ENCODE results near the gene CALN1. TPM values are rescaled to one million over a fixed set of nuclear protein-coding genes. Genes with fewer than 3 reads are reported as not detected.

Gene CALN1
- total and polyA plus RNA-seq, 7 donors, result 0.01 to 0.06 (median 0.02) TPM; not detected in 2

GRCh38 chr7:72087926-72088325, 324.2 kb downstream of the CALN1 start:
- DNase-seq (no peak), ATAC-seq (no peak)
- no peaks in the 10 kb centered on the region for H3K4me1 ChIP-seq
- intact Hi-C loops (cut with DNase I), result no loop called here
- TF ChIP-seq, protein P1, sequence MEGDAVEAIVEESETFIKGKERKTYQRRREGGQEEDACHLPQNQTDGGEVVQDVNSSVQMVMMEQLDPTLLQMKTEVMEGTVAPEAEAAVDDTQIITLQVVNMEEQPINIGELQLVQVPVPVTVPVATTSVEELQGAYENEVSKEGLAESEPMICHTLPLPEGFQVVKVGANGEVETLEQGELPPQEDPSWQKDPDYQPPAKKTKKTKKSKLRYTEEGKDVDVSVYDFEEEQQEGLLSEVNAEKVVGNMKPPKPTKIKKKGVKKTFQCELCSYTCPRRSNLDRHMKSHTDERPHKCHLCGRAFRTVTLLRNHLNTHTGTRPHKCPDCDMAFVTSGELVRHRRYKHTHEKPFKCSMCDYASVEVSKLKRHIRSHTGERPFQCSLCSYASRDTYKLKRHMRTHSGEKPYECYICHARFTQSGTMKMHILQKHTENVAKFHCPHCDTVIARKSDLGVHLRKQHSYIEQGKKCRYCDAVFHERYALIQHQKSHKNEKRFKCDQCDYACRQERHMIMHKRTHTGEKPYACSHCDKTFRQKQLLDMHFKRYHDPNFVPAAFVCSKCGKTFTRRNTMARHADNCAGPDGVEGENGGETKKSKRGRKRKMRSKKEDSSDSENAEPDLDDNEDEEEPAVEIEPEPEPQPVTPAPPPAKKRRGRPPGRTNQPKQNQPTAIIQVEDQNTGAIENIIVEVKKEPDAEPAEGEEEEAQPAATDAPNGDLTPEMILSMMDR (IDR thresholded peaks at IDR 0.05), result no peak
- 65 to 73% (median 73%) methylated on average over 5 of the region's 5 CpGs for WGBS, 3 donors
- peaks cover 3% of the 10 kb centered on the region for H3K9me3 ChIP-seq
- H3K4me3 ChIP-seq, result no peak overlapping the region
- H3K36me3 ChIP-seq (ENCODE audit: insufficient read depth in 1 of 2, low read depth in 1 of 2), result no peaks in the 10 kb centered on the region
- H3K27me3 ChIP-seq (ENCODE audit: insufficient read depth in 3 of 3, low read length in 2 of 3), result no peaks in the 10 kb centered on the region
- no peak overlapping the region for H3K27ac ChIP-seq

DNA sequence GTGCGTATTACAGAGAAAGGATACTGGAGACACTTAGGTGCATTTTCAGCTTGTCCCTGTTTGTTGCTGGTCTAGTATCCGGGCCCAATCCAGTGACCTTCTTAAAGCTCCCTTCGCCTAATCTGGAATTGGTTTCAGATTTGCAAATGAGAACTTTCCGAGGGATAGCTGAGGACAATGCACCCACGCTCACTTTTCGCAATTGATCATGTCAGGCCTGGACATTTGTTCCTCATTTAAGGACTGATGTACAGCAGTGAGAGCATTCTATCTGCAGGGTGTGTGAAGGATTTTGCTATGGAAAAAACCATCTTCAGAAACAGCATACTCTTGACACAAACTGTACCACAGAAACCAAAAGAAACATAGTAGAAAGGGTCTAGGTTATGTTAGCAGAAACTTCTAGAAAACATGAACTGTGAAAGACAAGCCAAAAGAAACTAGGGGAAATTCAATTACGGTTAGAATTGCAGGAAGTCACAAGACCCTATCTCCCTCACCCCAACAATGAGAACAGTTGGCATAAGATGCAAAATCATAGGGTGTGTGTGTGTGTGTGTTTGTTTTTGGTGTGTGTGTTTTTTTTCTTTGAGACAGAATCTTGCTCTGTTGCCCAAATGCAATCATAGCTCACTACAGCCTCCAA, 331.1 kb downstream of the CALN1 start:
- TF ChIP-seq, protein P1 (IDR thresholded peaks at IDR 0.05), result no peak
- Histone ChIP-seq H3K27ac (no peak overlapping the region), H3K4me3 (no peak overlapping the region), H3K27me3 (ENCODE audit: insufficient read depth in 3 of 3, low read length in 2 of 3) (peaks cover 0 to 2% (median 0%) of the 10 kb centered on the region in 3 donors), H3K9me3 (no peaks in the 10 kb centered on the region), H3K4me1 (no peaks in the 10 kb centered on the region), H3K36me3 (ENCODE audit: insufficient read depth in 1 of 2, low read depth in 1 of 2) (no peaks in the 10 kb centered on the region)
- DNase-seq (no peak), ATAC-seq (no peak)
- intact Hi-C loops (cut with DNase I), result no loop called here
- 75 to 79% (median 77%) methylated on average over 7 of the region's 7 CpGs for WGBS, 3 donors

DNA sequence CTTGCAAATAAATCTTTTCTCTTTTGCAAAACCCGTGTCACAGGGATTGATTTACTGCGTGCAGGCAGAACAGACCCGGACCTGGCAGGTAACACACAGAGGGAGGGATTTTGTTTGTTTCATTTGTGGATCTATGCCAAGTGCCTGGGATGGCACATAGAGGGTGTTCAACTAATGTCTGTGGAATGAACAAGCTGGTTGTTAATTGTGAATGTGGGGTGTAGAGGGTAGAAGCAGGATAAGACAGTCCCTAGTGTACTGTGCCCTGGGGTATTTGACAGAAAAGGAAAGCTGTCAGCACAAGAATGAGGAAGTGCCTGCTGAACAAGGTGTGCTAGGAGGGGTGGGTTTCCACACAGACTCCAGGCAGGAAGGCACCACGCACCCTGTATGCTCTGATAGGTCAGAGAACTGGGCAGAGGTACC, 331.8 kb downstream of the CALN1 start:
- ATAC-seq, result no peak
- no peaks in the 10 kb centered on the region for H3K4me1 ChIP-seq
- no peak overlapping the region for H3K4me3 ChIP-seq
- no peak overlapping the region for H3K27ac ChIP-seq
- no peaks in the 10 kb centered on the region for H3K36me3 ChIP-seq (ENCODE audit: insufficient read depth in 1 of 2, low read depth in 1 of 2)
- intact Hi-C loops (cut with DNase I), result no loop called here
- WGBS, 3 donors, result 46 to 59% (median 48%) methylated on average over 4 of the region's 4 CpGs
- no peak for DNase-seq
- H3K9me3 ChIP-seq, result no peaks in the 10 kb centered on the region
- H3K27me3 ChIP-seq (ENCODE audit: insufficient read depth in 3 of 3, low read length in 2 of 3), result peaks cover 0 to 2% (median 0%) of the 10 kb centered on the region in 3 donors
- TF ChIP-seq, protein P1 (IDR thresholded peaks at IDR 0.05), result no peak

- DNase-seq (no peak), ATAC-seq (no peak)
- no peak overlapping the region for H3K4me3 ChIP-seq
- H3K27me3 ChIP-seq (ENCODE audit: insufficient read depth in 3 of 3, low read length in 2 of 3), result peaks cover 0 to 2% (median 0%) of the 10 kb centered on the region in 3 donors
- intact Hi-C loops (cut with DNase I), result no loop called here
- WGBS, 3 donors, result 90 to 93% (median 90%) methylated on average over 11 of the region's 11 CpGs
- no peaks in the 10 kb centered on the region for H3K36me3 ChIP-seq (ENCODE audit: insufficient read depth in 1 of 2, low read depth in 1 of 2)
- no peaks in the 10 kb centered on the region for H3K9me3 ChIP-seq
- TF ChIP-seq, protein P1 (IDR thresholded peaks at IDR 0.05), result no peak
- H3K27ac ChIP-seq, result no peak overlapping the region
- H3K4me1 ChIP-seq, result no peaks in the 10 kb centered on the region
Observed at GRCh38 chr7:72078856-72079255, 333.3 kb downstream of the CALN1 start.

DNA sequence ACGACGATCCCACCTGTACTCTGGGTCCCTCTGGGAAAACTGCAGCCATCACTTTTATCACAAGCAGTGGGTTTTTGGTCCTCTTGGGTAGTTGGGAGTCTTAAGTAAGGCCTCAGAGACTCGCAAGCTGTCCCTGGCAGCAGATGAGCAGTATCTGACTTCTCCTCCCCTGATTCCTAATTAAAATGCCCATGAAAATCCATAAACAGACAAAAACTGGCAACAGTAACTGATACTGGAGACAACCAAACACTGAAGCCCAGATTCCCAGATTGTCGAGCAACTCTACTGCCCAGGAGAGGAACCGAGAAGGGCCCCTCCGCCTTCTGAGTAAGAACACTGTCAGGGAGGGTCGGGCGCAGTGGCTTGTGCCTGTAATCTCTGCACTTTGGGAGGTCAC, 333.8 kb downstream of the CALN1 start:
- Histone ChIP-seq H3K4me3 (no peak overlapping the region), H3K36me3 (ENCODE audit: insufficient read depth in 1 of 2, low read depth in 1 of 2) (no peaks in the 10 kb centered on the region), H3K9me3 (no peaks in the 10 kb centered on the region), H3K27me3 (ENCODE audit: insufficient read depth in 3 of 3, low read length in 2 of 3) (peaks cover 0 to 2% (median 0%) of the 10 kb centered on the region in 3 donors), H3K4me1 (no peaks in the 10 kb centered on the region), H3K27ac (no peak overlapping the region)
- intact Hi-C loops (cut with DNase I), result no loop called here
- TF ChIP-seq, protein P1 (IDR thresholded peaks at IDR 0.05), result no peak
- WGBS, 3 donors, result 75 to 80% (median 75%) methylated on average over 8 of the region's 8 CpGs
- no peak for DNase-seq
- ATAC-seq, result no peak

All from psoas muscle (tissue), 8 donors.